ENCODE measurements around the gene ACTL10. TPM values are rescaled to one million over a fixed set of nuclear protein-coding genes. Genes with fewer than 3 reads are reported as not detected.

ACTL10 gene
- total RNA-seq, 3 donors from 2014 or later, result 1.7 to 4.2 (median 2.4) TPM

DNA sequence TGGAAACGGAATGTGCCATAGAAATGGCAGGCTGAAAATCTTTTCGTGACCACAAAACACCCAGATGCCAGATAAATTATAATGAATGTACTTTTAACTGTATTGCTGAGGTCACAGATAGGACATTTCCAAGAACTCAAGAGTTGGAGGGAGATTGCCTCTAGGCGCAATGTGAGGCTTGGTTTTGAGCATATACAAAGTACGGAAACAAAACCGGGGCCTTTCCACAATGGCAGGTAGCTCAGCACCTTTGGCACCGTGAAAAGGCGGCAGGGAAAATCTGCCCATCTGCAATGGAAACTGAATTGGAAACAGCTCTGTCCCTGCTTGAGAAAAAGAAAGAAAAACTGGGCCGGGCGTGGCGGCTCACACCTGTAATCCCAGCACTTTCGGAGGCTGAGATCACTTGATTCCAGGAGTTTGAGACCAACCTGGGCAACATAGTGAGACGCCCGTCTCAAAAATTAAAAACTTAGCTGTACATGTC, 15.1 kb upstream of the ACTL10 start:
- ATAC-seq (no peak), DNase-seq (peak in 1 of 3 donors; percentile 32)
- Histone ChIP-seq H3K36me3 (ENCODE audit: low read depth) (no peaks in the 10 kb centered on the region), H3K9me3 (no peaks in the 10 kb centered on the region), H3K4me3 (no peak overlapping the region), H3K4me1 (ENCODE audit: low read depth) (peaks cover 50% of the 10 kb centered on the region)
- TF ChIP-seq, protein P1, sequence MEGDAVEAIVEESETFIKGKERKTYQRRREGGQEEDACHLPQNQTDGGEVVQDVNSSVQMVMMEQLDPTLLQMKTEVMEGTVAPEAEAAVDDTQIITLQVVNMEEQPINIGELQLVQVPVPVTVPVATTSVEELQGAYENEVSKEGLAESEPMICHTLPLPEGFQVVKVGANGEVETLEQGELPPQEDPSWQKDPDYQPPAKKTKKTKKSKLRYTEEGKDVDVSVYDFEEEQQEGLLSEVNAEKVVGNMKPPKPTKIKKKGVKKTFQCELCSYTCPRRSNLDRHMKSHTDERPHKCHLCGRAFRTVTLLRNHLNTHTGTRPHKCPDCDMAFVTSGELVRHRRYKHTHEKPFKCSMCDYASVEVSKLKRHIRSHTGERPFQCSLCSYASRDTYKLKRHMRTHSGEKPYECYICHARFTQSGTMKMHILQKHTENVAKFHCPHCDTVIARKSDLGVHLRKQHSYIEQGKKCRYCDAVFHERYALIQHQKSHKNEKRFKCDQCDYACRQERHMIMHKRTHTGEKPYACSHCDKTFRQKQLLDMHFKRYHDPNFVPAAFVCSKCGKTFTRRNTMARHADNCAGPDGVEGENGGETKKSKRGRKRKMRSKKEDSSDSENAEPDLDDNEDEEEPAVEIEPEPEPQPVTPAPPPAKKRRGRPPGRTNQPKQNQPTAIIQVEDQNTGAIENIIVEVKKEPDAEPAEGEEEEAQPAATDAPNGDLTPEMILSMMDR (IDR thresholded peaks at IDR 0.05), result no peak
- intact Hi-C loops (cut with DNase I, micrococcal nuclease), result loop anchor here (10.0 kb wide), 1 partner anchor 187 kb away; no protein-coding TSS in a partner anchor

- DNase-seq (peak in 2 of 3 donors; percentile 71 to 76), ATAC-seq (peak; percentile 51)
Measured at GRCh38 chr20:33653218-33653899, 13.4 kb upstream of the ACTL10 start.

DNA sequence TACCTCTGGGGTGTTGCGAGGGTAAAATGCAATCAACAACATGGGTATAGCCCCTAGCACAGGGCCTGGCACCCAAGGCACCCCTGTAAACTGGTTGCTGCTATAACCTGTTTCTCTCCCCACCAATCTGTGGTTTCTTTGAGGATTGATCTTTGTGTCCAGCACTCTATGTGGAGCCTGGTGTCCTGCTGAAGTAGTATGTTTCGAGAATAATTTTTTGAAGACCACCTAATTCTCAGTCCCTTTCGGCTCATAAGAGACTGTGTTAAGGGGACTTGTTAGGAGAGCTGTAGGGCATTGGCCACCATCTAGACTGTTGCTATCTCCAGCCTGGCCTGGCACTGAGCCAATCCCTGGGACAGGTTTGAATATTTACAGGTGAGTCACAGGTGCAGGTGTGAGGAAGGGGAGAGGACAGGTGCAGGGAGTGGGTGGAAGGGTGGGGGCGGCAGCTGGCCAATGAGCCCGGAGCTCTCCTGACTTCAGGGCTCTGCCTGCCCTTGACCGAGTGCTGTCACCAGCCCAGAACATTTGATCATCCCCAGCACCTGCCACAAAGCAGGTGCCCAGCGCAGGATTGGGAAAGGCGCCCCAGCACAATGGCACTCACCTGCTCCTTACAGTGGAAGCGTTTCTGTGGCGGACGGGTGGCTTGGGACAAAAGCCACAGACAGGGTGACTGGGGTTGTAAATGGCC, 12.7 kb upstream of the ACTL10 start:
- peak; percentile 87 to 90 (median 88) for DNase-seq
- intact Hi-C loops (cut with DNase I, micrococcal nuclease), result loop anchor here (10.0 kb wide), 1 partner anchor 189 kb away; no protein-coding TSS in a partner anchor
- TF ChIP-seq, protein P1 (IDR thresholded peaks at IDR 0.05), result no peak
- H3K4me1 ChIP-seq (ENCODE audit: low read depth), result peaks cover 45% of the 10 kb centered on the region
- H3K9me3 ChIP-seq, result no peaks in the 10 kb centered on the region
- peak; percentile 84 for ATAC-seq
- H3K4me3 ChIP-seq, result no peak overlapping the region
- no peaks in the 10 kb centered on the region for H3K36me3 ChIP-seq (ENCODE audit: low read depth)

More at GRCh38 chr20:33653218-33653899, 13.4 kb upstream of the ACTL10 start:
- TF ChIP-seq, protein P1 (IDR thresholded peaks at IDR 0.05), result no peak
- H3K9me3 ChIP-seq, result no peaks in the 10 kb centered on the region
- intact Hi-C loops (cut with DNase I, micrococcal nuclease), result loop anchor here (10.0 kb wide), 1 partner anchor 189 kb away; no protein-coding TSS in a partner anchor
- no peak overlapping the region for H3K4me3 ChIP-seq
- peaks cover 45% of the 10 kb centered on the region for H3K4me1 ChIP-seq (ENCODE audit: low read depth)
- H3K36me3 ChIP-seq (ENCODE audit: low read depth), result no peaks in the 10 kb centered on the region

DNA sequence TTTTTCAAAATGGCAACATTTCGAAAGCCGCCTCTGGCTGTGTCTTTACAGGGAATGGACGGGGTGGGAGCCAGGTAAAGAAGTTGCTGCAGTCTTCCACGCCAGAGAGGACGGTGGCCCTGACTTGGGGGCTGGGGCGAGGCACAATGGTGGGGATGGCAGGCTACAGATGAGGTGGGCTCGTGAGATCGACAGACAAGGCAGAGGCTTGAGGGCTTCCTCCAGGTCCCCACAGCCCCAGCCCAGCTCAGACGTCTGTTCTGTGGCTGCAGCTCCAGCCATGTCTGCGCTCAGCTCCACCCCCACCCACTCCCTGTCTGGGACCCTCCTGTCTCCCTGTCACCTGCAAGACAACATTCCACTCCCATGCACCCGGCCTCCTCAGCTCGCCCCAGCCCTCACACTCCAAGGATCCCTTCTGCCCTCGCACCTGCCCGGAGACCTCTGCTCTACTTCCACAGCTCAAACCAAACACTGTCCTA, 12.0 kb upstream of the ACTL10 start:
- intact Hi-C loops (cut with DNase I, micrococcal nuclease), result loop anchor here (10.0 kb wide), 1 partner anchor 190 kb away; no protein-coding TSS in a partner anchor
- Histone ChIP-seq H3K4me1 (ENCODE audit: low read depth) (peaks cover 39% of the 10 kb centered on the region), H3K9me3 (no peaks in the 10 kb centered on the region), H3K4me3 (no peak overlapping the region), H3K36me3 (ENCODE audit: low read depth) (no peaks in the 10 kb centered on the region)
- ATAC-seq, result no peak
- TF ChIP-seq, protein P1 (IDR thresholded peaks at IDR 0.05), result no peak
- no peak for DNase-seq

GRCh38 chr20:33655164-33655563, 11.6 kb upstream of the ACTL10 start:
- TF ChIP-seq, protein P1 (IDR thresholded peaks at IDR 0.05), result no peak
- H3K4me1 ChIP-seq (ENCODE audit: low read depth), result peaks cover 39% of the 10 kb centered on the region
- DNase-seq (no peak), ATAC-seq (no peak)
- H3K4me3 ChIP-seq, result no peak overlapping the region
- intact Hi-C loops (cut with DNase I, micrococcal nuclease), result loop anchor here (10.0 kb wide), 1 partner anchor 190 kb away; no protein-coding TSS in a partner anchor
- H3K36me3 ChIP-seq (ENCODE audit: low read depth), result no peaks in the 10 kb centered on the region
- H3K9me3 ChIP-seq, result no peaks in the 10 kb centered on the region

Measured in mucosa of descending colon (tissue), 3 donors.